HEK293 (cell line): ENCODE measurements around the gene TRIAP1.

Experiments
- CTCF ChIA-PET: fragments of 350-600 bp; formaldehyde crosslinking; extraction: SDS; loops from one replicate; lab custom pipeline; 2021; ENCODE audit warnings: antibody characterized with exemption; lab: Yijun Ruan, JAX
- POLR2A ChIA-PET: fragments of 300-600 bp; formaldehyde crosslinking; extraction: SDS; loops from one replicate; lab custom pipeline; 2020; ENCODE audit warnings: antibody characterized with exemption, inconsistent platforms; lab: Yijun Ruan, JAX
- H3K27ac ChIP-seq: fragments of 200-500 bp; sonication (Bioruptor generic); 2 replicates; pipeline ENCODE4 v1.5.1; 2014; ENCODE audit warnings: low read depth, low read length, control low read depth, inconsistent platforms; ENCODE audit errors: extremely low read depth
- H3K36me3 ChIP-seq, 2 experiments: fragments of 200-500 bp in 1 of 2; sonication (Bioruptor generic) in 1 of 2; 1 replicate in 1 of 2; 2 replicates in 1 of 2; pipeline ENCODE4 v1.5.1; 2014 to 2017; ENCODE audit warnings: inconsistent platforms in 2 of 2, low read length in 2 of 2; ENCODE audit not compliant: control insufficient read depth in 2 of 2, insufficient read depth in 1 of 2
- H3K4me1 ChIP-seq: fragments of 200-500 bp; sonication (Bioruptor generic); 2 replicates; pipeline ENCODE4 v1.5.1; 2014; ENCODE audit warnings: mild to moderate bottlenecking, low read length, inconsistent platforms; ENCODE audit not compliant: control insufficient read depth, insufficient read depth
- H3K4me3 ChIP-seq: 2 replicates; pipeline ENCODE4 v1.5.1; 2011; ENCODE audit warnings: low read depth, mild to moderate bottlenecking, control low read depth, low read length, moderate library complexity
- H3K9me3 ChIP-seq: fragments of 200-500 bp; sonication (Bioruptor generic); 2 replicates; pipeline ENCODE4 v1.5.1; 2014; ENCODE audit warnings: low read depth, low read length, inconsistent platforms; ENCODE audit not compliant: control insufficient read depth, insufficient read depth
- ATF2 ChIP-seq: fragments of 450-650 bp; formaldehyde crosslinking; IDR thresholded peaks from 2 replicates; pipeline ENCODE4 v1.5.1; 2016; ENCODE audit warnings: missing biosample characterization, missing genetic modification characterization, low read depth
- GLIS1 ChIP-seq: fragments of 450-650 bp; formaldehyde crosslinking; IDR thresholded peaks from 2 replicates; pipeline ENCODE4 v1.5.1; 2016; ENCODE audit warnings: missing biosample characterization, missing genetic modification characterization
- HIC1 ChIP-seq: fragments of 450-650 bp; formaldehyde crosslinking; IDR thresholded peaks from 2 replicates; pipeline ENCODE4 v1.5.1; 2016; ENCODE audit warnings: missing biosample characterization, missing genetic modification characterization
- INSM2 ChIP-seq: fragments of 450-650 bp; formaldehyde crosslinking; IDR thresholded peaks from 2 replicates; pipeline ENCODE4 v1.5.1; 2016; ENCODE audit warnings: missing biosample characterization, missing genetic modification characterization
- OSR2 ChIP-seq: fragments of 450-650 bp; formaldehyde crosslinking; IDR thresholded peaks from 2 replicates; pipeline ENCODE4 v1.5.1; 2016; ENCODE audit warnings: missing biosample characterization, missing genetic modification characterization
- PBX3 ChIP-seq: sonication (generic); formaldehyde crosslinking; IDR thresholded peaks from 2 replicates; pipeline ENCODE4 v1.8.1; 2022; ENCODE audit warnings: mild to moderate bottlenecking, moderate library complexity, missing genetic modification reagents
- REPIN1 ChIP-seq: fragments of 450-650 bp; formaldehyde crosslinking; IDR thresholded peaks from 2 replicates; pipeline ENCODE4 v1.5.1; 2017; ENCODE audit warnings: missing biosample characterization, missing genetic modification characterization, low read depth
- TCF7L2 ChIP-seq: IDR thresholded peaks from 2 replicates; pipeline ENCODE4 v1.6.1; 2011; ENCODE audit warnings: low read depth, mild to moderate bottlenecking, inconsistent platforms, low read length, moderate library complexity, borderline replicate concordance
- WT1 ChIP-seq: fragments of 450-650 bp; formaldehyde crosslinking; IDR thresholded peaks from 2 replicates; pipeline ENCODE4 v1.5.1; 2016; ENCODE audit warnings: missing biosample characterization, missing genetic modification characterization
- YY1 ChIP-seq: fragments of 450-650 bp; formaldehyde crosslinking; IDR thresholded peaks from 2 replicates; pipeline ENCODE4 v1.5.1; 2018; ENCODE audit warnings: missing biosample characterization, missing genetic modification characterization
- ZBTB1 ChIP-seq: fragments of 450-650 bp; formaldehyde crosslinking; IDR thresholded peaks from 2 replicates; pipeline ENCODE4 v1.5.1; 2016; ENCODE audit warnings: missing biosample characterization, missing genetic modification characterization
- ZBTB11 ChIP-seq: fragments of 450-650 bp; formaldehyde crosslinking; conservative IDR thresholded peaks from 2 replicates; pipeline ENCODE4 v1.5.1; 2016; ENCODE audit warnings: low read depth, missing biosample characterization, missing genetic modification characterization
- ZBTB6 ChIP-seq: fragments of 450-650 bp; formaldehyde crosslinking; IDR thresholded peaks from 2 replicates; pipeline ENCODE4 v1.5.1; 2017; ENCODE audit warnings: missing biosample characterization, missing genetic modification characterization
- ZBTB8A ChIP-seq: fragments of 450-650 bp; formaldehyde crosslinking; IDR thresholded peaks from 2 replicates; pipeline ENCODE4 v1.5.1; 2016; ENCODE audit warnings: missing biosample characterization, missing genetic modification characterization
- ZEB2 ChIP-seq: fragments of 450-650 bp; formaldehyde crosslinking; IDR thresholded peaks from 2 replicates; pipeline ENCODE4 v1.5.1; 2016; ENCODE audit warnings: missing biosample characterization, missing genetic modification characterization
- ZNF121 ChIP-seq: fragments of 450-650 bp; formaldehyde crosslinking; IDR thresholded peaks from 2 replicates; pipeline ENCODE4 v1.5.1; 2016; ENCODE audit warnings: missing biosample characterization, missing genetic modification characterization
- ZNF501 ChIP-seq: fragments of 450-650 bp; formaldehyde crosslinking; IDR thresholded peaks from 2 replicates; pipeline ENCODE4 v1.5.1; 2016; ENCODE audit warnings: missing biosample characterization, missing genetic modification characterization
- ZNF600 ChIP-seq: fragments of 450-650 bp; formaldehyde crosslinking; IDR thresholded peaks from 2 replicates; pipeline ENCODE4 v1.5.1; 2016; ENCODE audit warnings: missing biosample characterization, missing genetic modification characterization
- ZNF704 ChIP-seq: fragments of 450-650 bp; formaldehyde crosslinking; IDR thresholded peaks from 2 replicates; pipeline ENCODE4 v1.5.1; 2016; ENCODE audit warnings: missing biosample characterization, missing genetic modification characterization
- ZNF777 ChIP-seq: fragments of 450-650 bp; formaldehyde crosslinking; IDR thresholded peaks from 2 replicates; pipeline ENCODE4 v1.5.1; 2017; ENCODE audit warnings: missing biosample characterization, missing genetic modification characterization, borderline replicate concordance
- ZNF792 ChIP-seq: fragments of 450-650 bp; formaldehyde crosslinking; IDR thresholded peaks from 2 replicates; pipeline ENCODE4 v1.5.1; 2016; ENCODE audit warnings: missing biosample characterization, missing genetic modification characterization
- ZNF837 ChIP-seq: fragments of 450-650 bp; formaldehyde crosslinking; IDR thresholded peaks from 2 replicates; pipeline ENCODE4 v1.5.1; 2016; ENCODE audit warnings: missing biosample characterization, missing genetic modification characterization

Gene TRIAP1

GRCh38 chr12:120445911-120446843 lies at the start of gene TRIAP1, which contains the start of gene GATC:
TRIAP1 (minus strand) TSS chr12:120446384; CDS start chr12:120446372, 12 bp downstream.
GATC (plus strand) TSS chr12:120446444; CDS start chr12:120446481, 37 bp downstream.
- Histone ChIP-seq H3K36me3 (peaks cover 54 to 63% of the 10 kb centered on the region in 2 experiments), H3K9me3 (no peaks in the 10 kb centered on the region), H3K4me3 (peak within 1 kb of the TSS; percentile 99), H3K27ac (peak within 1 kb of the TSS; percentile 91), H3K4me1 (peaks cover 4% of the 10 kb centered on the region; the same call in 1 of the 2 replicates)
- ChIA-PET POLR2A (interaction anchor here (0.6 to 2.9 kb wide), 7 partner anchors 11 to 245 kb away, joined by 3 to 9 read pairs (median 3); partner anchors contain the start of gene POP5), CTCF (interaction anchor here (0.9 to 1.3 kb wide), 2 partner anchors 89 to 119 kb away, joined by 4 read pairs; no protein-coding TSS in a partner anchor)
- TF ChIP-seq ZNF704 (tag by site-specific recombination) (no peak), ZNF121 (tag by site-specific recombination) (peak; percentile 72; the same call in 1 of the 2 replicates), ZBTB1 (tag by site-specific recombination) (peak; percentile 56; the same call in 1 of the 2 replicates), ZNF837 (tag by site-specific recombination) (no peak), WT1 (tag by site-specific recombination) (peak; percentile 70; the same call in 1 of the 2 replicates), ZEB2 (tag by site-specific recombination) (peak; percentile 94), ATF2 (peak; percentile 88), INSM2 (peak; percentile 91), REPIN1 (tag by site-specific recombination) (peak; percentile 55; the same call in 1 of the 2 replicates), GLIS1 (tag by site-specific recombination) (peak; percentile 98), ZBTB11 (peak; percentile 43; the same call in 1 of the 2 replicates), TCF7L2 (no peak), ZBTB8A (tag by site-specific recombination) (peak; percentile 85), OSR2 (0 out of 2 replicates have a peak, but pooled peaks have one; percentile 10), ZNF600 (tag by site-specific recombination) (peak; percentile 90), ZNF777 (tag by site-specific recombination) (peak; percentile 35; the same call in 1 of the 2 replicates), YY1 (tag by site-specific recombination) (peak; percentile 98), ZBTB6 (tag by site-specific recombination) (peak; percentile 83; the same call in 1 of the 2 replicates), PBX3 (CRISPR knock-in tag) (peak; percentile 96), ZNF792 (tag by site-specific recombination) (peak; percentile 41; the same call in 1 of the 2 replicates), ZNF501 (tag by site-specific recombination) (peak; percentile 99), HIC1 (no peak)
